Smooth muscle cell (in vitro differentiated cells): ENCODE data around the gene STK32B. TPM values are rescaled to one million over a fixed set of nuclear protein-coding genes. Genes with fewer than 3 reads are reported as not detected.

ENCODE experiments used
- DNase-seq: peaks from one replicate; lab custom pipeline; 2025; ENCODE audit not compliant: unreplicated experiment; lab: John Stamatoyannopoulos, UW
- H2AFZ ChIP-seq: fragments of 200-600 bp; sonication (generic); 2 replicates; pipeline ENCODE4 v1.6.0; 2016; ENCODE audit warnings: antibody characterized with exemption, low read depth, mild to moderate bottlenecking
- H3F3A ChIP-seq: fragments of 200-600 bp; sonication (generic); 2 replicates; pipeline ENCODE4 v1.6.0; 2017; ENCODE audit warnings: antibody characterized with exemption, low read depth
- H3K27ac ChIP-seq: fragments of 200-600 bp; sonication (generic); 2 replicates; pipeline ENCODE4 v1.5.1; 2016; ENCODE audit warnings: low read depth, mild to moderate bottlenecking
- H3K27me3 ChIP-seq: fragments of 200-600 bp; sonication (generic); 2 replicates; pipeline ENCODE4 v1.6.1; 2016; ENCODE audit warnings: low read depth, mild to moderate bottlenecking
- H3K36me3 ChIP-seq: fragments of 200-600 bp; sonication (generic); 2 replicates; pipeline ENCODE4 v1.5.1; 2016; ENCODE audit warnings: low read depth
- H3K4me1 ChIP-seq: fragments of 200-600 bp; sonication (generic); 2 replicates; pipeline ENCODE4 v1.5.1; 2016; ENCODE audit warnings: low read depth
- H3K4me2 ChIP-seq: fragments of 200-600 bp; sonication (generic); 2 replicates; pipeline ENCODE4 v1.6.0; 2016; ENCODE audit warnings: mild to moderate bottlenecking
- H3K4me3 ChIP-seq: fragments of 200-600 bp; sonication (generic); 2 replicates; pipeline ENCODE4 v1.5.1; 2016; ENCODE audit warnings: mild to moderate bottlenecking
- H3K79me2 ChIP-seq: fragments of 200-600 bp; sonication (generic); 2 replicates; pipeline ENCODE4 v1.6.0; 2016; ENCODE audit warnings: low read depth, mild to moderate bottlenecking
- H3K9ac ChIP-seq: fragments of 200-600 bp; sonication (generic); 2 replicates; pipeline ENCODE4 v1.6.0; 2016; ENCODE audit warnings: low read depth
- H3K9me3 ChIP-seq: fragments of 200-600 bp; sonication (generic); replicated peaks from 2 replicates; pipeline ENCODE4 v1.5.1; 2016; ENCODE audit warnings: low read depth
- H4K20me1 ChIP-seq: fragments of 200-600 bp; sonication (generic); 2 replicates; pipeline ENCODE4 v1.6.0; 2016; ENCODE audit warnings: low read depth
- WGBS: methylation state at CpG from one replicate; pipeline ENCODE4 v1.1.7; 2016; ENCODE audit warnings: low lambda C conversion rate; 5-methylcytosine and 5-hydroxymethylcytosine counted together
- polyA plus RNA-seq: library from polyadenylated mRNA; unstranded; fragments of >200 nt; fragmentation: Nextera tagmentation; extraction: Ambion mirVana; gene quantifications from 2 replicates; pipeline ENCODE4 v1.2.1, GENCODE V29; 2016
- total RNA-seq: library from RNA; depleted of rRNA; stranded (reverse); fragments of >200 nt; gene quantifications from 2 replicates; pipeline ENCODE4 v1.2.3, GENCODE V29; 2014
- TF ChIP-seq, protein P1 (sequence below): fragments of 200-600 bp; sonication (generic); IDR thresholded peaks from 2 replicates; pipeline ENCODE4 v1.5.1; 2017; ENCODE audit warnings: borderline replicate concordance, mild to moderate bottlenecking, antibody characterized with exemption; ENCODE audit not compliant: insufficient read depth, poor library complexity, severe bottlenecking

STK32B gene
- total and polyA plus RNA-seq, 2 experiments from 2014 or later = 3.5 to 4.0 TPM

GRCh38 chr4:5527211-5527610 lies 475.9 kb downstream of the STK32B start:
- no peak for DNase-seq
- WGBS = 84% methylated on average over 3 of the region's 3 CpGs
- TF ChIP-seq, protein P1, sequence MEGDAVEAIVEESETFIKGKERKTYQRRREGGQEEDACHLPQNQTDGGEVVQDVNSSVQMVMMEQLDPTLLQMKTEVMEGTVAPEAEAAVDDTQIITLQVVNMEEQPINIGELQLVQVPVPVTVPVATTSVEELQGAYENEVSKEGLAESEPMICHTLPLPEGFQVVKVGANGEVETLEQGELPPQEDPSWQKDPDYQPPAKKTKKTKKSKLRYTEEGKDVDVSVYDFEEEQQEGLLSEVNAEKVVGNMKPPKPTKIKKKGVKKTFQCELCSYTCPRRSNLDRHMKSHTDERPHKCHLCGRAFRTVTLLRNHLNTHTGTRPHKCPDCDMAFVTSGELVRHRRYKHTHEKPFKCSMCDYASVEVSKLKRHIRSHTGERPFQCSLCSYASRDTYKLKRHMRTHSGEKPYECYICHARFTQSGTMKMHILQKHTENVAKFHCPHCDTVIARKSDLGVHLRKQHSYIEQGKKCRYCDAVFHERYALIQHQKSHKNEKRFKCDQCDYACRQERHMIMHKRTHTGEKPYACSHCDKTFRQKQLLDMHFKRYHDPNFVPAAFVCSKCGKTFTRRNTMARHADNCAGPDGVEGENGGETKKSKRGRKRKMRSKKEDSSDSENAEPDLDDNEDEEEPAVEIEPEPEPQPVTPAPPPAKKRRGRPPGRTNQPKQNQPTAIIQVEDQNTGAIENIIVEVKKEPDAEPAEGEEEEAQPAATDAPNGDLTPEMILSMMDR = no peak
- Histone ChIP-seq H3K9ac (no peak overlapping the region), H3F3A (no peaks in the 10 kb centered on the region), H3K79me2 (no peaks in the 10 kb centered on the region), H3K9me3 (no peaks in the 10 kb centered on the region), H2AFZ (no peak overlapping the region), H3K4me2 (no peak overlapping the region), H3K27ac (no peak overlapping the region), H3K27me3 (no peaks in the 10 kb centered on the region), H4K20me1 (no peaks in the 10 kb centered on the region), H3K36me3 (no peaks in the 10 kb centered on the region), H3K4me3 (no peak overlapping the region), H3K4me1 (peaks cover 6% of the 10 kb centered on the region)

DNA sequence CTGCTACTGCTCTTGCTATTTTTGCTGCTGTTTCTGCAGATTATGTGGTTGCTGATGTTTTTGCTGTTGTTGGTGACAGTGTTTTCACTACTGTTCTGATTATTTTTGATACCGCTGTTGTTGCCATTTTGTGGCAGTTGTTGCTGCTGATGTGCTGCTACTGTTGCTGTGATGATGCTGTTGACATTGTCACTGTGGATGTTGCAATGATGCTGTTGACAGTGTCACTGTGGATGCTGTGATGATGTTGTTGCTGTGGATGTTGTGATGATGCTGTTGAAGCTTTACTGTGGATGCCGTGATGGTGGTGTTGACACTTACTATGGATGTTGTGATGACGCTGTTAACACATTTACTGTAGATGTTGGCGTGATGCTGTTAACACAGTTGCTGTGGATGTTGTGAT lies 476.8 kb downstream of the STK32B start:
- DNase-seq = no peak
- Histone ChIP-seq H2AFZ (no peak overlapping the region), H3K36me3 (no peaks in the 10 kb centered on the region), H3K9me3 (no peaks in the 10 kb centered on the region), H3K9ac (no peak overlapping the region), H3K4me3 (no peak overlapping the region), H3K4me2 (no peak overlapping the region), H3F3A (no peaks in the 10 kb centered on the region), H3K4me1 (peaks cover 6% of the 10 kb centered on the region), H4K20me1 (no peaks in the 10 kb centered on the region), H3K27ac (no peak overlapping the region), H3K27me3 (no peaks in the 10 kb centered on the region), H3K79me2 (no peaks in the 10 kb centered on the region)
- TF ChIP-seq, protein P1 = no peak
- 97% methylated on average over 4 of the region's 4 CpGs for WGBS

- H3K79me2 ChIP-seq = no peaks in the 10 kb centered on the region
- TF ChIP-seq, protein P1 = no peak
- H2AFZ ChIP-seq = no peak overlapping the region
- H3K9ac ChIP-seq = no peak overlapping the region
- WGBS = 100% methylated on average over 2 of the region's 2 CpGs
- H4K20me1 ChIP-seq = no peaks in the 10 kb centered on the region
- H3K27ac ChIP-seq = no peak overlapping the region
- no peaks in the 10 kb centered on the region for H3F3A ChIP-seq
- DNase-seq = no peak
- no peaks in the 10 kb centered on the region for H3K27me3 ChIP-seq
- H3K9me3 ChIP-seq = no peaks in the 10 kb centered on the region
- H3K4me3 ChIP-seq = no peak overlapping the region
- no peaks in the 10 kb centered on the region for H3K36me3 ChIP-seq
- H3K4me1 ChIP-seq = no peaks in the 10 kb centered on the region
- no peak overlapping the region for H3K4me2 ChIP-seq
Observed at GRCh38 chr4:5532100-5532499, 480.8 kb downstream of the STK32B start.

DNA sequence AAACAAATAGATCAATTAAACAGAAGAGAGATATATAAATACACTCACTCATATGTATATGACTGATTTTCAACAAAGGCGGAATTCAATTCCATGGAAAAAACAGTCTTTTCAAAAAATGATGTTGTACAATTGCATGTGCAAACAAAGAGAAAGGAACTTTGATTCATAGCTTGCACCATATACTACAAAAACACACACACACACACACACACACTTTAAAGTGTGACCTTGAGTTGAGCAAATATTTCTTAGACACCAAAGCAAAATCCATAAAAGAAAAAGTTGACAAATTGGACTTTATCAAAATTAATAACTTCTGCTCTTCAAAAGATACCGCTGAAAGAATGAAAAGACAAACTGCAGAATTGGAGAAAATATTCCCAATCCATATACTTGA lies 488.3 kb downstream of the STK32B start:
- Histone ChIP-seq H3K27me3 (no peaks in the 10 kb centered on the region), H3K4me3 (no peak overlapping the region), H3K9me3 (no peaks in the 10 kb centered on the region), H3F3A (no peaks in the 10 kb centered on the region), H3K9ac (no peak overlapping the region), H4K20me1 (no peaks in the 10 kb centered on the region), H2AFZ (no peak overlapping the region), H3K79me2 (no peaks in the 10 kb centered on the region), H3K4me2 (no peak overlapping the region), H3K4me1 (no peaks in the 10 kb centered on the region), H3K36me3 (no peaks in the 10 kb centered on the region), H3K27ac (no peak overlapping the region)
- WGBS = 95% methylated on average over 2 of the region's 2 CpGs
- DNase-seq = no peak
- TF ChIP-seq, protein P1 = no peak
